Smooth muscle cell (in vitro differentiated cells): ENCODE data around the gene SMARCD3. TPM values are rescaled to one million over a fixed set of nuclear protein-coding genes. Genes with fewer than 3 reads are reported as not detected.
A peak's percentile ranks its signal among the peaks of the same experiment; 100 is the strongest.

Experiments used
- DNase-seq: peaks from one replicate; lab custom pipeline; 2025; ENCODE audit not compliant: unreplicated experiment; lab: John Stamatoyannopoulos, UW
- H2AFZ ChIP-seq: fragments of 200-600 bp; sonication (generic); 2 replicates; pipeline ENCODE4 v1.6.0; 2016; ENCODE audit warnings: antibody characterized with exemption, low read depth, mild to moderate bottlenecking
- H3F3A ChIP-seq: fragments of 200-600 bp; sonication (generic); 2 replicates; pipeline ENCODE4 v1.6.0; 2017; ENCODE audit warnings: antibody characterized with exemption, low read depth
- H3K27ac ChIP-seq: fragments of 200-600 bp; sonication (generic); 2 replicates; pipeline ENCODE4 v1.5.1; 2016; ENCODE audit warnings: low read depth, mild to moderate bottlenecking
- H3K27me3 ChIP-seq: fragments of 200-600 bp; sonication (generic); 2 replicates; pipeline ENCODE4 v1.6.1; 2016; ENCODE audit warnings: low read depth, mild to moderate bottlenecking
- H3K36me3 ChIP-seq: fragments of 200-600 bp; sonication (generic); 2 replicates; pipeline ENCODE4 v1.5.1; 2016; ENCODE audit warnings: low read depth
- H3K4me1 ChIP-seq: fragments of 200-600 bp; sonication (generic); 2 replicates; pipeline ENCODE4 v1.5.1; 2016; ENCODE audit warnings: low read depth
- H3K4me2 ChIP-seq: fragments of 200-600 bp; sonication (generic); 2 replicates; pipeline ENCODE4 v1.6.0; 2016; ENCODE audit warnings: mild to moderate bottlenecking
- H3K4me3 ChIP-seq: fragments of 200-600 bp; sonication (generic); 2 replicates; pipeline ENCODE4 v1.5.1; 2016; ENCODE audit warnings: mild to moderate bottlenecking
- H3K79me2 ChIP-seq: fragments of 200-600 bp; sonication (generic); 2 replicates; pipeline ENCODE4 v1.6.0; 2016; ENCODE audit warnings: low read depth, mild to moderate bottlenecking
- H3K9ac ChIP-seq: fragments of 200-600 bp; sonication (generic); 2 replicates; pipeline ENCODE4 v1.6.0; 2016; ENCODE audit warnings: low read depth
- H3K9me3 ChIP-seq: fragments of 200-600 bp; sonication (generic); replicated peaks from 2 replicates; pipeline ENCODE4 v1.5.1; 2016; ENCODE audit warnings: low read depth
- H4K20me1 ChIP-seq: fragments of 200-600 bp; sonication (generic); 2 replicates; pipeline ENCODE4 v1.6.0; 2016; ENCODE audit warnings: low read depth
- CTCF ChIP-seq: fragments of 200-600 bp; sonication (generic); IDR thresholded peaks from 2 replicates; pipeline ENCODE4 v1.5.1; 2017; ENCODE audit warnings: borderline replicate concordance, mild to moderate bottlenecking, antibody characterized with exemption; ENCODE audit not compliant: insufficient read depth, poor library complexity, severe bottlenecking
- WGBS: methylation state at CpG from one replicate; pipeline ENCODE4 v1.1.7; 2016; ENCODE audit warnings: low lambda C conversion rate; 5-methylcytosine and 5-hydroxymethylcytosine counted together
- polyA plus RNA-seq: library from polyadenylated mRNA; unstranded; fragments of >200 nt; fragmentation: Nextera tagmentation; extraction: Ambion mirVana; gene quantifications from 2 replicates; pipeline ENCODE4 v1.2.1, GENCODE V29; 2016
- total RNA-seq: library from RNA; depleted of rRNA; stranded (reverse); fragments of >200 nt; gene quantifications from 2 replicates; pipeline ENCODE4 v1.2.3, GENCODE V29; 2014

The SMARCD3 gene
- total and polyA plus RNA-seq, 2 experiments from 2014 or later: 44.4 to 58.1 TPM

GRCh38 chr7:151242159-151243044 lies 6.1 kb downstream of the SMARCD3 start:
- no peak for TF ChIP-seq CTCF
- H3K36me3 ChIP-seq: no peaks in the 10 kb centered on the region
- 83% methylated on average over 20 of the region's 20 CpGs for WGBS

GRCh38 chr7:151241755-151242096 lies 6.8 kb downstream of the SMARCD3 start:
- Histone ChIP-seq H3K36me3 (no peaks in the 10 kb centered on the region), H3K4me2 (no peak overlapping the region), H3K9me3 (no peaks in the 10 kb centered on the region), H2AFZ (no peak overlapping the region), H3K27ac (peak overlapping the region; percentile 28), H3K9ac (no peak overlapping the region), H3F3A (no peaks in the 10 kb centered on the region), H4K20me1 (peaks cover 100% of the 10 kb centered on the region), H3K4me3 (no peak overlapping the region), H3K79me2 (peaks cover 23% of the 10 kb centered on the region), H3K4me1 (peaks cover 16% of the 10 kb centered on the region), H3K27me3 (no peaks in the 10 kb centered on the region)
- no peak for TF ChIP-seq CTCF
- DNase-seq: no peak
- 97% methylated on average over 9 of the region's 9 CpGs for WGBS

More at GRCh38 chr7:151242159-151243044, 6.1 kb downstream of the SMARCD3 start:
- peaks cover 16% of the 10 kb centered on the region for H3K4me1 ChIP-seq
- H3K27ac ChIP-seq: no peak overlapping the region
- H3K27me3 ChIP-seq: no peaks in the 10 kb centered on the region
- no peak for DNase-seq
- no peaks in the 10 kb centered on the region for H3K9me3 ChIP-seq
- H2AFZ ChIP-seq: no peak overlapping the region
- H3K4me2 ChIP-seq: no peak overlapping the region
- H3K4me3 ChIP-seq: no peak overlapping the region
- H3K9ac ChIP-seq: no peak overlapping the region
- H3F3A ChIP-seq: no peaks in the 10 kb centered on the region
- peaks cover 100% of the 10 kb centered on the region for H4K20me1 ChIP-seq
- peaks cover 28% of the 10 kb centered on the region for H3K79me2 ChIP-seq

GRCh38 chr7:151240942-151241754 lies 7.3 kb downstream of the SMARCD3 start:
- no peak overlapping the region for H2AFZ ChIP-seq
- DNase-seq: no peak
- H3K9me3 ChIP-seq: no peaks in the 10 kb centered on the region
- H4K20me1 ChIP-seq: peaks cover 100% of the 10 kb centered on the region
- WGBS: 94% methylated on average over 7 of the region's 7 CpGs
- H3K27me3 ChIP-seq: no peaks in the 10 kb centered on the region
- no peak overlapping the region for H3K4me2 ChIP-seq
- peaks cover 16% of the 10 kb centered on the region for H3K4me1 ChIP-seq
- no peaks in the 10 kb centered on the region for H3K36me3 ChIP-seq
- no peaks in the 10 kb centered on the region for H3F3A ChIP-seq
- peak overlapping the region; percentile 28 for H3K27ac ChIP-seq
- H3K9ac ChIP-seq: no peak overlapping the region
- no peak overlapping the region for H3K4me3 ChIP-seq
- TF ChIP-seq CTCF: no peak
- peaks cover 20% of the 10 kb centered on the region for H3K79me2 ChIP-seq
